Glomerular visceral epithelial cell (primary cell): Measurements from ENCODE around the gene RAD51B.

Experiments
- DNase-seq: peaks from one replicate; pipeline ENCODE4 v3.0.0-alpha.2; 2016; ENCODE audit errors: extremely low spot score

The RAD51B gene

GRCh38 chr14:68522510-68523325, 703.1 kb downstream of the RAD51B start:
- DNase-seq, result no peak

GRCh38 chr14:68523326-68523610, 703.7 kb downstream of the RAD51B start:
- no peak for DNase-seq

- no peak for DNase-seq
Observed at GRCh38 chr14:68523989-68524725, 704.6 kb downstream of the RAD51B start.

GRCh38 chr14:68525516-68525915, 705.9 kb downstream of the RAD51B start:
- DNase-seq, result no peak

GRCh38 chr14:68526512-68527091, 707.0 kb downstream of the RAD51B start:
- DNase-seq, result no peak

- no peak for DNase-seq
Observed at GRCh38 chr14:68527329-68527851, 707.8 kb downstream of the RAD51B start.

- DNase-seq, result no peak
Observed at GRCh38 chr14:68528040-68528687, 708.6 kb downstream of the RAD51B start.

GRCh38 chr14:68530443-68530842, 710.9 kb downstream of the RAD51B start:
- no peak for DNase-seq

- no peak for DNase-seq
Observed at GRCh38 chr14:68532496-68532895, 712.9 kb downstream of the RAD51B start.

- DNase-seq, result no peak
Observed at GRCh38 chr14:68534276-68534675, 714.7 kb downstream of the RAD51B start.

GRCh38 chr14:68535404-68536017, 715.9 kb downstream of the RAD51B start:
- DNase-seq, result peak; percentile 76

- no peak for DNase-seq
Observed at GRCh38 chr14:68536018-68536410, 716.4 kb downstream of the RAD51B start.

GRCh38 chr14:68538639-68539038, 719.1 kb downstream of the RAD51B start:
- no peak for DNase-seq

- DNase-seq, result no peak
Observed at GRCh38 chr14:68539241-68539737, 719.7 kb downstream of the RAD51B start.

- no peak for DNase-seq
Observed at GRCh38 chr14:68539789-68540188, 720.2 kb downstream of the RAD51B start.

- DNase-seq, result no peak
Observed at GRCh38 chr14:68541178-68541896, 721.8 kb downstream of the RAD51B start.

- DNase-seq, result no peak
Observed at GRCh38 chr14:68542346-68542745, 722.8 kb downstream of the RAD51B start.

GRCh38 chr14:68543516-68543915, 723.9 kb downstream of the RAD51B start:
- DNase-seq, result no peak

- peak; percentile 18 for DNase-seq
Observed at GRCh38 chr14:68544081-68544892, 724.7 kb downstream of the RAD51B start.

GRCh38 chr14:68546839-68547238, 727.3 kb downstream of the RAD51B start:
- DNase-seq, result peak; percentile 57
